Hippocampal formation (tissue), 2 donors: ENCODE data around the gene TCF7L1.
"Not testable (repeated sequence)": the region's sequence is repeated elsewhere in the genome, so short reads cannot be mapped to it uniquely, and the experiment has no call there.

Source experiments
- DNase-seq, 2 donors: peaks; one replicate each; lab custom pipeline; 2025; lab: John Stamatoyannopoulos, UW

TCF7L1 gene

GRCh38 chr2:85326406-85327159 is 193.4 kb downstream of the TCF7L1 start:
- no peak for DNase-seq

GRCh38 chr2:85327160-85327821 is 194.1 kb downstream of the TCF7L1 start:
- peak in 1 of 2 donors; percentile 64 for DNase-seq

DNA sequence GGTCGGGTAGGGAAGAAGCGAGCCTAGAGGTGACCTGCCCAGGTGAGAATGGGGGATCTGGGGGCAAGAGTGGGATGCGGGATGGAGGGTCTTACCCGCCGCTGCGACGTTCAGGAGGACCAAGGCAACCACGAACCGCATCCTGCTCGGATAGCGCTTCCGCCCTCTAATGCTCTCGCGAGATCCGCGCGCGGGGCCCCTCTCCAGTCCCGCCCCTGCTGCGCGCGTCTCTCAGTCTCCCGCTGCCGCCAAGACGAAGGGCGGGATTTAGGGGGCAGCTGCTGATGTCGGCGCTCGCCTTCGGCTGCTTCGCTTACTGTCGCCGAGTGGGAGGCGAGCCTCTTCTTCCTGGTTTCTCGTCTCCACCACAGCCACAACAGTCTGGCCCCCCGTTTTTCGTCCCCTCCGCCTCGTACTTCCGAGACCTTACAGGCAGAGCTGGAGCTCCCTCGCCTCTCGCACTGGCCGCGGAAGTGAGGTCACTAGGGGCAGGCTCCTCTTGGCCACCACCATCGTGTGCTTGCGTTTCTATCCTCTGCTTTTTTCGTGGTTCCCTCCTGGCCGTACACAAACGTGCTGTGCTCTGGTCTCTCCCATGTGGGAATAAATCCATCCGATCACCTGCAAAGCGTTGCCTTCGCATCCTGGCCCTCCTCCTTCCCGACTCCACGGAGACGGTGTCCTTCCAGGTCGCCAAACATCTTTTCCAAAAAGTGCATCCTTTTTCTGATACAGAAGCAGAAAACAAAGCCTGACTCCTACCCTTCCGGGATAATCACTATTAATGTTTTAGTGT is 194.8 kb downstream of the TCF7L1 start, which contains the start of gene TGOLN2:
Gene TGOLN2 (minus strand): TSS at position 168 of the 796 bp plus-strand sequence. CDS start 27 bp downstream, at position 141.
- DNase-seq = peak; percentile 86 to 92

DNA sequence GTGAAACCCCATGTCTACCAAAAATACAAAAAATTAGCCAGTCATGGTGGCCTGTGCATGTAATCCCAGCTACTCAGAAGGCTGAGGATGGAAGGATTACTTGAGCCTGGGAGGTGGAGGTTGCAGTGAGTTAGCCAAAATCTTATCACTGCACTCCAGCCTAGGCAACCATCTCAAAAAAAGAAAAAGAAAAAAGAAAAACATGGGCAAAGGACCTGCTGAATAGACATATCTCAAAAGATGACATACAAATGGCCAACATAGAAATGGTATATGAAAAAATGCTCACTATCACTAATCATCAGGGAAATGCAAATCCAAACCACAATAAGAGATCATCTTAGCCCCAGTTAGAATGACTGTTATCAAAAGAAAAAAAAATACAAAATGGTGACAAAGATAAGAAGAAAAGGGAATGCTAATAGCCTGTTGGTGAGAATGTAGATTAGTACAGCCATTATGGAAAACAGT is 196.0 kb downstream of the TCF7L1 start:
- DNase-seq = no peak

DNA sequence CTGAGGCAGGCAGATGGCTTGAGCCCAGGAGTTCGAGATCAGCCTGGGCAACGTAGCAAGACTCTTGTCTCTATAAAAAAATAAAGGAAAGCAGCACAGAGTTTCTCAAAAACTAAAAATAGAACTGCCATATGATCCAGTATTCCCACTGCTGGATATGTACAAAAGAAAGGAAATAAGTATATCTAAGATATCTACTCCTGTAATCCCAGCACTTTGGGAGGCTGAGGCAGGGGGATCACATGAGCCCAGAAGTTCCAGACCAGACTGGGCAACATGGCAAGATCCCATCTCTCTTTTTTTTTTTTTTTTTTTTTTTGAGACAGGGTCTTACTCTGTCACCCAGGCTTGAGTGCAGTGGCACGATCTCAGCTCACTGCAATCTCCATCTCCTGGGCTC is 196.5 kb downstream of the TCF7L1 start:
- not testable (repeated sequence) for DNase-seq

GRCh38 chr2:85330839-85331636 is 197.8 kb downstream of the TCF7L1 start:
- DNase-seq = no peak

DNA sequence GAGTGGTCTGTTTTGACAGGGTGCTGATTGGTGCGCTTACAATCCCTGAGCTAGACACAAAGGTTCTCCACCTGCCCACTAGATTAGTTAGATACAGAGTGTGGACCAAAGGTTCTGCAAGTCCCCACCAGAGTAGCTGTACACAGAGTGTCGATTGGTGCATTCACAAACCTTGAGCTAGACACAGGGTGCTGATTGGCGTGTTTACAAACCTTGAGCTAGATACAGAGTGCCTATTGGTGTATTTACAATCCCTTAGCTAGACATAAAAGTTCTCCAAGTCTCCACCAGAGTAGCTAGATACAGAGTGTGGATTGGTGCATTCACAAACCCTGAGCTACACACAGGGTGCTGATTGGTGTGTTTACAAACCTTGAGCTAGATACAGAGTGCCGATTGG is 200.7 kb downstream of the TCF7L1 start:
- not testable (repeated sequence) for DNase-seq

DNA sequence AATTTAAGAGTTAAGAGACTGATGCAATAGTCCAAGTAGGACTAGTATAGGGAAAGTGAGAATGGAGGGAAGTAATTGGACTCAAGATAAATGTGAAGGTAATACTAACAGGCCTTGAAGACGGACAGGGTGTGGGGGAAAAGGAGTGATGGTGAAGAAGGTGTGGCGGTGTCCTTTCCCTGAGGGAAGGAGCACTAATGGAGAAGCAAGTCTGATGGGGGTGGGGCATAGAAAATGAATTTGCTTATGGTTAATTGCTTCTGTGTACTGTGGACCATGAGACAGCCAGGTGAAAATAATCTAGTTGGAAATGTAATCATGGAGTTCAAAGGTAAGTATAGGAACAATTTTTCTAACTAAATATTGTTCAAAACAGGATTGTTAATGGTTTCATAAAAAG is 201.7 kb downstream of the TCF7L1 start:
- DNase-seq = no peak

DNA sequence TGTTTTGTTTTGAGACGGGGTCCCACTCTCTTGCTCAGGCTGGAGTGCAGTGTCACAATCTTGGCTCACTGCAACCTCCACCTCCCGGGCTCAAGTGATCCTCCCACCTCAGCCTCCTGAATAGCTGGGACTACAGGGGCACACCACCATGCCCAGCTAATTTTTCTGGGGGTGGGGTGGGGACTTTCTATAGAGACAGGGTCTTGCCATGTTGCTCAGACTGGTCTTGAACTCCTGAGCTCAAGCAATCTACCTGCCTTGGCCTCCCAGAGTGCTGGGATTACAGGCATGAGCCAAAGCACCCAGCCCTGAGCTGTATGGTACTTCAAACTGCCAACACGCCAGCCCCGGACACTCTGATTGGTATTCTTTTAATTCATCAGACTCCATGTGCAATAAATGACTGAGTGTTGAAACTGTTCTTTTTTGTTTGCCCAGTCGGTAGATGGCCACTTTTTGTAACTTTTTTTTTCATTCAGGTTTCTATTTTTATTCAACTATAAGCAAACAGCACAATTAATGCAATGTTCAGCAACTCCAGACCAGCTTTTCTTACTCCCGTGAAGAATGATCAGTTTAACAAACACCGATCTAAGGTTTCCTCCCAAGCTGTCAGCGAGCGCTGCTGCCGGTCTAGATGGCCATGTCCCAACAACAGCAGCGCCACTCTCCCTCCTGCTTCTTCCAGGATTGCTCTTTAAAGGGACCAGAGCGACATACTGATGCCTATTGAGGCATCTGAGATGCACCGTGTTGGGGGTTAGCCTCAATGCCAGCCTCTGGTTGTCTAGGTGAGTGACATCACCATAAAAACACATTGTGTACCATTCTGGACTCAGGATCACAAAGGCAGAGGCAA is 207.1 kb downstream of the TCF7L1 start:
- no peak for DNase-seq

GRCh38 chr2:85341269-85342029 is 208.3 kb downstream of the TCF7L1 start:
- DNase-seq = no peak

DNA sequence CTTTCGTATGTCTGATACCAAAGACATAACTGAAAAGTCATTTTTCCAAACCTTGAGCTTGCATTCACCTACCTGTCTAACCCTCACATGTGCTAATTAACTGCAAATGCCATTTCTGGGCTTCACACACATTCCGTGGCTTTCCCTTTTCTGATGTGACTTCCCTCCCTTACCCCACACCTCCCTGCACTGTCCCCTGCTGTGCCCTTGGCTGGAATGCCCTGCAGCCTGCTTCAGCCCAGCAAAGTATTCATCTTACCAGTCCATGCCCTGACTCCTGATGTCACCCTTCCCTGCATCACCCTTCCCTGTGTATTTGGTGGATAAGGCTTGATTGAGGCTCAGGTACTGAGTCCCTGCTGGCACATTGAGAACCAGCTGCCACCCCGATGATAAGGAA is 209.0 kb downstream of the TCF7L1 start:
- no peak for DNase-seq

DNA sequence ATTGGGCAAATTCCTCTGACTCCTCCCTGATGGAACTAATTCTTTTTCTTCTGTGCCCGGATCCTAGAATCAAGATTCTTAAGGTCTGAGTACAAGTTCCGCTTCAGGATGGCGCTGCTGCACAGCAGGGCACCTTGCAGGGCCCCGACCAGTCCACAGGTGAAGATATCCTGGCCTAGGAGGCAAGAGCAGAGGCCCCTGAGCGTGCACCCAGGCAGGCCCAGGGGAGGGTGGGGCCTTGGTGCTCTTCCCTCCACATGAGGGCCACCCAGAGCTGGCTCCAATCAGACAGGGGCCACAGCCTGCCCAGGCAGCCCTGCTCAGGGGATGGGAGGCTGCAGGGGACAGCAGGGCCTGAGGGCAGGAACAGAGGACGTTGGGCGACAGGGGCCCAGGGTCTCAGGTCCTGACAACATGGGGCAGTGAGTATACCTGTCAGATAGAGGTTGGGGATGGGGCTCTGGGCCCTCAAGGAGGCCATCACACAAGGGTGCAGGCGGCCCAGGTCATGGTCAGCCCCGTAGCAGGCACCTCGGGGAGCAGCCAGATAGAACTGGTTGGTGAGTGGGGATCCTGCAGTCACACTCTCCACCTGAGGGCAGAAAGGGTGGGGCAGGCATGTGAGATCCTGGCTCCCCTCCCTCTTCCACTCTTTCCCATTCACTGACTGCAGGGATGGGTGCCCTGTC is 210.2 kb downstream of the TCF7L1 start:
- not testable (repeated sequence) for DNase-seq

DNA sequence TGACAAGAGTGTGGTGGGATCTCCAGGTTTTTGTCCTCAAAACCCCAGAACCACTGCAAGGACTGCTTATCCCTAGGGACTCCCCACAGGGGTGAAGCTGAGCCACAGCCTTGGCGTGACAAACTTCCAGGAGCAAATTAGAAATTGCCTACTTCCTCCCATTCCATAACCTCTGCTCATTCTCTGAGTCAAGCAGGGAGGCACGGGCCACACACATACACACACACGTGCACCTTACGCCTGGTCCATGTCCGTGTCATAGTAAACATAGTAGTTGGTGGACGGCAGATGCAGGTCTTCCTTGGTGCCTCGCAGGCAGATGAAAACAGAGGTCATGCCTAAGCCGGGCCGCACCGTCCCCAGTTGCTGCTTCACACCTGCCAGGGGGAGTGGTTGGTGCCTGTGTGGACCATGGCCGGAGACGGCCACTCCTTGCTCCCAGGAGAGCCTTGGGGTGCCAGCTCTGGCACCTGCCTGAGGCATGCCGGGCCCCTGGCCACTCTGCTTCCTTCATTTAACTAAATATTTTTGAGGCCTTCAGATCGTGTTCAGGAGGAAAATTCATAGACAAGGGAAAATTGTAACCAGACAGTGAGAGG is 211.3 kb downstream of the TCF7L1 start:
- no peak for DNase-seq

DNA sequence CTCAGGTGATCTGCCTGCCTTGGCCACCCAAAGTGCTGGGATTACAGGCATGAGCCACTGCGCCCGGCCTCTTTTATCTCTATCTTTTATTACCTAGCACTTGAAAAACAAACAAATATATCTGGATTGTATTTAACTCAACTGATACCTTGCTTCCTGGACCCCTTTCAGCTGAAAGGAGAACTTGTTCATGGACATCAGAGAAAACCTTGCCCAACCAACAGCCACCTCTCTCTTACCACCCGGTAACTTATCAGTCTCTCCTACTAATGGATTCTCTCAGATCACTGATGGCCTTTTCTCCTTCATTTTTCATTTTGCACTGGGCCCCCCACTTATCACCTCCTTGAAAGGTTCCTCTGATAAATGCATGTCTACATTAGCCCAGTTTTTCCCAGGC is 214.4 kb downstream of the TCF7L1 start:
- no peak for DNase-seq

GRCh38 chr2:85353876-85354285 is 220.7 kb downstream of the TCF7L1 start:
- DNase-seq = no peak

DNA sequence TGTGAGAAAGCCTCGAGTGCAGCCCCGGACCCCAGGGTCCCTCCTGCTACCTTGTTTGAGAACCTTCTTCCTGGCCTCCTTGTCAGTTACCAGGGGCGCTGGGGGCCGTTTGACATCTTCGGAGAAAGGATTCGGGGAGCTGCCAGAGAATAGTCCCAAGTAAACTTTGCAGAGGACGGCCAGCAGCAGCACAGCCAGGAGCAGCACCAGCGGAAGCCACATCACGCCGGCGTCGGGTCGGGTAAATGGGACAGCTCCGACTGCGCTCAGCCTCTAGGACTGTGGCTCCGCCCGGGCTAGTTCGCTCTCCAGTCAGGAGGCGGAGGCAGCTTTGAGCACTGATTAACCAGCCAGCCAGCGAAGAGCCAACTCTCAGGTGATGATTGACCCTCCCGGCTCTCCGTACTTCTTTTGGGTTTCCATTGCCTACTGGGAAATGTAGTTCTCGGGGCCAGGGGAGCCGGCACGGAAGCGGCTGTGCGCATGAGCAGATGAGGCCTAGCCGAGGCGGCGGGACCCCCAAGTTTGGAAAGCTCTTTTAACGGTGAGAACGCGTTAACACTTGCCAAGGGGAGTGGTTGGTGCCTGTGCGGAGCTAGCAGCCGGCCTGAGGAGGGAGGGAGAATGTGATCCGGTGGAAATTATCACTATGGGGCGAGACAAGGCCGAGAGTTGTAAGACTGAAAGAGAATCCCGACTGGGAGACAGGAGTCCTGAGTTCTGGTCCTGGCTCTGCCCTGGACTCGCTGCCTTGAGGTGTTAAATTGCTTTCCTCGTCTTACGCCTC is 221.3 kb downstream of the TCF7L1 start, which contains the start of the genes ELMOD3 and RETSAT:
Gene ELMOD3 (plus strand): TSS at position 484 of the 787 bp plus-strand sequence. CDS start 2,430 bp downstream, outside the sequence.
Gene RETSAT (minus strand): TSS at position 243 of the 787 bp plus-strand sequence. CDS start 21 bp downstream, at position 222.
- DNase-seq = peak; percentile 95 to 98

DNA sequence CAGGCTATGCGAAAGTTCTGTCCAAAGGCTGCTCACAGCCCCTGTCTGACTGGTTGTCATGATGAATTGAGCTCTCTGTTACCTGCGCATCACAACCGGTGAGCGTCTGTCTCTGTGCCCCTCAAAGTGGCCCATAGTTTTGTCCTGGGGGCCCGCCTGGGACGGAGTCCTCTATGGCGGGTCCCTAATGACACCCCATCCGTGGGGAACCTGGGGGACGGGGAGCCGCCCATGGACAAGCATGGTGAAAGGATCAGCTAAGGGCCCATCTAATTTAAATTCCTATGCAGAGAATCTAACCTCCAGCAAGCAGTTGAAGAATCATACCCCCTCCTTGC is 221.8 kb downstream of the TCF7L1 start:
- no peak for DNase-seq

DNA sequence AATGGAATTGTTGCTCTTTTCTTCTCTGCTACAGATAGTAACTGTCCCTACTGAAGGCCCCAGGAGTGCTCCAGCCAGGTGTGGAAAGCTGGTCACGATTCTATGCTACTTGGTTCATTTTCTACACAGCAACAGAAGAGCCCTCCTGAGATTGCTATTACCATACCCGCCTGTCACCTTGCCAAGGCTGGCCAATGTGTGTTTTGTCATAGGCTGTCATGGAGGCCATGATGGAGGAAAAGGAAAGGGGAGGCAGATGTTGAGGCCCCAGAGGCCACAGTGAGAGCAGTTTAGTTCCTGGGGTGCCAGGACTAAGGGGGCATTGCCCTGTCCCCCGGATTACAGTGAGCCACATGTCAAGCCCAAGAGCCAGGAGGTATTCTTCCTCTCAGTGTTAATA is 222.3 kb downstream of the TCF7L1 start:
- DNase-seq = no peak
